OCI-LY7 (cell line): Measurements from ENCODE around the gene MOAP1. TPM values are rescaled to one million over a fixed set of nuclear protein-coding genes. Genes with fewer than 3 reads are reported as not detected.

Experiments
- BruUV-seq: library from RNA; stranded (reverse); fragments of 400-500 nt; replicated peaks from 2 replicates; lab custom pipeline; 2021; lab: Mats Ljungman, UMichigan
- CTCF ChIA-PET: fragments of 300-600 bp; sonication (Branson Sonifier 250); formaldehyde crosslinking; loops from one replicate; lab custom pipeline; 2022; ENCODE audit warnings: antibody characterized with exemption; ENCODE audit not compliant: unreplicated experiment; lab: Charles Lee
- POLR2A ChIA-PET: fragments of 300-600 bp; sonication (Branson Sonifier 250); formaldehyde crosslinking; loops from one replicate; lab custom pipeline; 2022; ENCODE audit warnings: antibody characterized with exemption; lab: Charles Lee
- DNase-seq: peaks from one replicate; pipeline ENCODE4 v3.0.0-alpha.2; 2015; ENCODE audit warnings: low spot score
- H2AFZ ChIP-seq: fragments of 200-600 bp; sonication (generic), shearing (Covaris generic); 2 replicates; pipeline ENCODE4 v1.6.1; 2014; ENCODE audit warnings: mild to moderate bottlenecking, antibody characterized with exemption, low read length, moderate library complexity
- H3K27ac ChIP-seq: fragments of 200-600 bp; sonication (generic); 2 replicates; pipeline ENCODE4 v1.5.1; 2014; ENCODE audit warnings: mixed run types, low read depth, mild to moderate bottlenecking, moderate library complexity, low read length, inconsistent platforms; ENCODE audit not compliant: poor library complexity, severe bottlenecking
- H3K36me3 ChIP-seq: fragments of 200-600 bp; sonication (generic); 2 replicates; pipeline ENCODE4 v1.6.1; 2014; ENCODE audit warnings: mild to moderate bottlenecking, antibody characterized with exemption, low read length, moderate library complexity, mixed read lengths; ENCODE audit not compliant: insufficient read depth
- H3K4me1 ChIP-seq: fragments of 200-600 bp; sonication (generic); 2 replicates; pipeline ENCODE4 v1.5.1; 2014; ENCODE audit warnings: mild to moderate bottlenecking, low read length; ENCODE audit not compliant: insufficient read depth, poor library complexity, severe bottlenecking
- H3K4me2 ChIP-seq: fragments of 200-600 bp; sonication (generic); 2 replicates; pipeline ENCODE4 v1.6.1; 2014; ENCODE audit warnings: mild to moderate bottlenecking, low read length
- H3K4me3 ChIP-seq: fragments of 200-600 bp; sonication (generic); 2 replicates; pipeline ENCODE4 v1.5.1; 2014; ENCODE audit warnings: mild to moderate bottlenecking, low read depth, low read length; ENCODE audit not compliant: poor library complexity, severe bottlenecking
- H3K79me2 ChIP-seq: fragments of 200-600 bp; sonication (generic); 2 replicates; pipeline ENCODE4 v1.6.1; 2016; ENCODE audit warnings: low read depth, mild to moderate bottlenecking, low read length, moderate library complexity, mixed read lengths; ENCODE audit not compliant: insufficient read depth
- H3K9me2 ChIP-seq: fragments of 200-600 bp; sonication (generic); 2 replicates; pipeline ENCODE4 v1.6.1; 2016; ENCODE audit warnings: mild to moderate bottlenecking, low read length, mixed read lengths; ENCODE audit not compliant: insufficient read depth
- H3K9me3 ChIP-seq: fragments of 200-600 bp; sonication (generic); 2 replicates; pipeline ENCODE4 v1.6.1; 2014; ENCODE audit warnings: mild to moderate bottlenecking, mixed run types, low read length, mixed read lengths
- H4K20me1 ChIP-seq: fragments of 200-600 bp; sonication (generic); 2 replicates; pipeline ENCODE4 v1.6.1; 2014; ENCODE audit warnings: mild to moderate bottlenecking, antibody characterized with exemption, low read length, moderate library complexity, mixed read lengths; ENCODE audit not compliant: insufficient read depth
- EZH2phosphoT487 ChIP-seq: fragments of 200-600 bp; sonication (generic); IDR thresholded peaks from 2 replicates; pipeline ENCODE4 v1.6.1; 2018; ENCODE audit warnings: low read depth, borderline replicate concordance, mild to moderate bottlenecking, mixed run types, antibody characterized with exemption, low read length, moderate library complexity, mixed read lengths
- intact Hi-C: fragments of 100-400 bp; cut with micrococcal nuclease; formaldehyde crosslinking; loops from one replicate; pipeline ENCODE4 v1.10.0; 2022; ENCODE audit not compliant: unreplicated experiment
- total RNA-seq, 2 experiments: library from RNA; depleted of rRNA in 1 of 2; stranded (reverse); fragments of >200 nt in 1 of 2; shearing (Covaris generic) in 1 of 2; gene quantifications; 2 replicates each; pipeline ENCODE4 v1.2.3, GENCODE V29; 2014 to 2022
- TF ChIP-seq, protein P1 (sequence below): fragments of 200-600 bp; sonication (generic); conservative IDR thresholded peaks from 2 replicates; pipeline ENCODE4 v1.5.1; 2014; ENCODE audit warnings: mild to moderate bottlenecking, antibody characterized with exemption, low read length, moderate library complexity, mixed read lengths

Gene MOAP1
- total RNA-seq, 2 experiments from 2014 or later, result 26.4 to 31.2 TPM

GRCh38 chr14:93201155-93201704, 16.5 kb upstream of the MOAP1 start:
- H3K27ac ChIP-seq, result no peak overlapping the region
- CTCF ChIA-PET, result no interaction called here
- POLR2A ChIA-PET, result interaction anchor here (0.6 to 0.7 kb wide), 2 partner anchors 9 to 11 kb away, joined by 5 to 7 read pairs; no protein-coding TSS in a partner anchor
- no peaks in the 10 kb centered on the region for H3K9me3 ChIP-seq
- DNase-seq, result no peak
- H3K9me2 ChIP-seq, result no peaks in the 10 kb centered on the region
- peaks cover 25% of the 10 kb centered on the region for H4K20me1 ChIP-seq
- H3K79me2 ChIP-seq, result peaks cover 51% of the 10 kb centered on the region
- no peak overlapping the region for H3K4me3 ChIP-seq
- H2AFZ ChIP-seq, result no peak overlapping the region
- peaks cover 80% of the 10 kb centered on the region for H3K36me3 ChIP-seq
- H3K4me2 ChIP-seq, result no peak overlapping the region
- intact Hi-C loops, result loop anchor here (10.0 kb wide), 1 partner anchor 764 kb away; no protein-coding TSS in a partner anchor
- no TSS peak for BruUV-seq
- H3K4me1 ChIP-seq, result peaks cover 29% of the 10 kb centered on the region
- TF ChIP-seq EZH2phosphoT487, result no peak
- TF ChIP-seq, protein P1, sequence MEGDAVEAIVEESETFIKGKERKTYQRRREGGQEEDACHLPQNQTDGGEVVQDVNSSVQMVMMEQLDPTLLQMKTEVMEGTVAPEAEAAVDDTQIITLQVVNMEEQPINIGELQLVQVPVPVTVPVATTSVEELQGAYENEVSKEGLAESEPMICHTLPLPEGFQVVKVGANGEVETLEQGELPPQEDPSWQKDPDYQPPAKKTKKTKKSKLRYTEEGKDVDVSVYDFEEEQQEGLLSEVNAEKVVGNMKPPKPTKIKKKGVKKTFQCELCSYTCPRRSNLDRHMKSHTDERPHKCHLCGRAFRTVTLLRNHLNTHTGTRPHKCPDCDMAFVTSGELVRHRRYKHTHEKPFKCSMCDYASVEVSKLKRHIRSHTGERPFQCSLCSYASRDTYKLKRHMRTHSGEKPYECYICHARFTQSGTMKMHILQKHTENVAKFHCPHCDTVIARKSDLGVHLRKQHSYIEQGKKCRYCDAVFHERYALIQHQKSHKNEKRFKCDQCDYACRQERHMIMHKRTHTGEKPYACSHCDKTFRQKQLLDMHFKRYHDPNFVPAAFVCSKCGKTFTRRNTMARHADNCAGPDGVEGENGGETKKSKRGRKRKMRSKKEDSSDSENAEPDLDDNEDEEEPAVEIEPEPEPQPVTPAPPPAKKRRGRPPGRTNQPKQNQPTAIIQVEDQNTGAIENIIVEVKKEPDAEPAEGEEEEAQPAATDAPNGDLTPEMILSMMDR, result no peak

DNA sequence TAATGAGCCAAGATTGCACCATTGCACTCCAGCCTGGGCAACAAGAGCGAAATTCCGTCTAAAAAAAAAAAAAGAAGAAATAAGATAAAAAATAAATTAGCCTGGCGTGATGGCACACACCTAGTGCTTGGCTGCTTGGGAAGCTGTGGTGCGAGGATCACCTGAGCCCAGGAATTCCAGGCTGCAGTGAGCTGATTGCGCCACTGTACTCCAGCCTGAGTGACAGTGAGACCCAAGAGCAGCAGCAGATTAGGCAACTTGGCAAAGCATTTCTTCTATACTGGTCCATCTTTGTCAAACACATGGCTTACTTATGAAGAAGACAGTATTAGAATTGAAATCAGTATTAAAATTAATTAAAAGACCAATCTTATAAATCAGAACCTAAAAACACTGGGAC, 15.9 kb upstream of the MOAP1 start:
- Histone ChIP-seq H4K20me1 (peaks cover 23% of the 10 kb centered on the region), H3K9me2 (no peaks in the 10 kb centered on the region), H2AFZ (no peak overlapping the region), H3K4me2 (no peak overlapping the region), H3K36me3 (peaks cover 80% of the 10 kb centered on the region), H3K27ac (no peak overlapping the region), H3K4me1 (peaks cover 33% of the 10 kb centered on the region), H3K79me2 (peaks cover 44% of the 10 kb centered on the region), H3K4me3 (no peak overlapping the region), H3K9me3 (no peaks in the 10 kb centered on the region)
- POLR2A ChIA-PET, result interaction anchor here (0.6 kb wide), 1 partner anchor 11 kb away, joined by 7 read pairs; no protein-coding TSS in a partner anchor
- no TSS peak for BruUV-seq
- TF ChIP-seq, protein P1, result no peak
- no peak for TF ChIP-seq EZH2phosphoT487
- intact Hi-C loops, result loop anchor here (10.0 kb wide), 1 partner anchor 764 kb away; no protein-coding TSS in a partner anchor
- CTCF ChIA-PET, result no interaction called here
- no peak for DNase-seq

DNA sequence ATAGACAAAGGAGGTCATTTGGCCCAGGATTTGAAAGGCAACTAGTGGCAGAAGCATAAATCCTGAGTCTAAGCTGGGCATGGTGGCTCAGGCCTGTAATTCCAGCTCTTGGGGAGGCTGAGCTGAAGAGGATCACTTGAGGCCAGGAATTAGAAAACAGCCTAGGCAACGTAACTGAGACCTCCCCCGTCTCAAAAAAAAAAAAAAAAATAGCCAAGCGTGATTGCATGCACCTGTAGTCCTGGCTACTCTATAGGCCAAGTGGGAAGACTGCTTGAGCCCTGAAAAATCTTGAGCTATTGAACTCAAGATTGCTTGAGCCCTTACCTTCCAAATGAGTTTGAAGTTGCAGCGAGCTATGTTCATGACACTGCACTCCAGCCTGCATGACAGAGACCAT, 14.3 kb upstream of the MOAP1 start:
- no peak overlapping the region for H3K27ac ChIP-seq
- H3K4me2 ChIP-seq, result no peak overlapping the region
- H3K4me1 ChIP-seq, result peaks cover 20% of the 10 kb centered on the region
- CTCF ChIA-PET, result no interaction called here
- no peaks in the 10 kb centered on the region for H3K9me3 ChIP-seq
- H3K79me2 ChIP-seq, result peaks cover 29% of the 10 kb centered on the region
- H2AFZ ChIP-seq, result no peak overlapping the region
- intact Hi-C loops, result no loop called here
- BruUV-seq, result no TSS peak
- POLR2A ChIA-PET, result interaction anchor here (1.1 kb wide), 1 partner anchor 8 kb away, joined by 7 read pairs; no protein-coding TSS in a partner anchor
- TF ChIP-seq, protein P1, result no peak
- TF ChIP-seq EZH2phosphoT487, result no peak
- peaks cover 70% of the 10 kb centered on the region for H3K36me3 ChIP-seq
- H4K20me1 ChIP-seq, result peaks cover 8% of the 10 kb centered on the region
- no peak overlapping the region for H3K4me3 ChIP-seq
- DNase-seq, result no peak
- H3K9me2 ChIP-seq, result no peaks in the 10 kb centered on the region
